OCI-LY1 (cell line): ENCODE measurements around the gene UGT1A9.
"Not testable (repeated sequence)": the region's sequence is repeated elsewhere in the genome, so short reads cannot be mapped to it uniquely, and the experiment has no call there.

Source experiments
- H2AFZ ChIP-seq: fragments of 200-600 bp; sonication (generic), shearing (Covaris generic); 2 replicates; pipeline ENCODE4 v1.6.0; 2014; ENCODE audit warnings: antibody characterized with exemption, mild to moderate bottlenecking, low read length
- H3F3A ChIP-seq: fragments of 200-600 bp; sonication (generic), shearing (Covaris generic); 2 replicates; pipeline ENCODE4 v1.6.0; 2014; ENCODE audit warnings: mild to moderate bottlenecking, antibody characterized with exemption, low read length, moderate library complexity; ENCODE audit not compliant: insufficient read depth
- H3K27ac ChIP-seq: fragments of 200-600 bp; sonication (generic); 2 replicates; pipeline ENCODE4 v1.5.1; 2014; ENCODE audit warnings: low read length, mixed run types, mild to moderate bottlenecking, low read depth; ENCODE audit not compliant: poor library complexity, severe bottlenecking
- H3K27me3 ChIP-seq: fragments of 200-600 bp; sonication (generic); 2 replicates; pipeline ENCODE4 v1.6.0; 2014; ENCODE audit warnings: antibody characterized with exemption, mild to moderate bottlenecking, low read length, moderate library complexity; ENCODE audit not compliant: insufficient read depth
- H3K36me3 ChIP-seq: fragments of 200-600 bp; sonication (generic); 2 replicates; pipeline ENCODE4 v1.6.1; 2014; ENCODE audit warnings: mild to moderate bottlenecking, antibody characterized with exemption, low read length, moderate library complexity, mixed read lengths; ENCODE audit not compliant: insufficient read depth
- H3K4me1 ChIP-seq: fragments of 200-600 bp; sonication (generic); 2 replicates; pipeline ENCODE4 v1.5.1; 2014; ENCODE audit warnings: mild to moderate bottlenecking, low read length, moderate library complexity; ENCODE audit not compliant: insufficient read depth, severe bottlenecking
- H3K4me2 ChIP-seq: fragments of 200-600 bp; sonication (generic), shearing (Covaris generic); 2 replicates; pipeline ENCODE4 v1.6.1; 2014; ENCODE audit warnings: low read length
- H3K4me3 ChIP-seq: fragments of 200-600 bp; sonication (generic); 2 replicates; pipeline ENCODE4 v1.5.1; 2014; ENCODE audit warnings: low read length, low read depth, mild to moderate bottlenecking, mixed read lengths; ENCODE audit not compliant: poor library complexity, severe bottlenecking
- H3K79me2 ChIP-seq: fragments of 200-600 bp; shearing (Covaris generic); 2 replicates; pipeline ENCODE4 v1.6.1; 2016; ENCODE audit warnings: mixed run types, low read length, mixed read lengths; ENCODE audit not compliant: insufficient read depth
- H3K9ac ChIP-seq: fragments of 200-600 bp; sonication (generic), shearing (Covaris generic); 2 replicates; pipeline ENCODE4 v1.6.1; 2014; ENCODE audit warnings: mild to moderate bottlenecking, low read length, mixed read lengths
- H3K9me2 ChIP-seq: fragments of 200-600 bp; sonication (generic), shearing (Covaris generic); 2 replicates; pipeline ENCODE4 v1.6.1; 2014; ENCODE audit warnings: low read depth, mild to moderate bottlenecking, low read length, mixed read lengths
- H3K9me3 ChIP-seq: fragments of 200-600 bp; shearing (Covaris generic); 2 replicates; pipeline ENCODE4 v1.6.1; 2014; ENCODE audit warnings: low read length, mixed read lengths
- H4K20me1 ChIP-seq: fragments of 200-600 bp; sonication (generic), shearing (Covaris generic); 2 replicates; pipeline ENCODE4 v1.6.0; 2016; ENCODE audit warnings: mild to moderate bottlenecking, low read length; ENCODE audit not compliant: insufficient read depth
- EZH2 ChIP-seq: fragments of 200-600 bp; sonication (generic), shearing (Covaris generic); IDR thresholded peaks from 2 replicates; pipeline ENCODE4 v1.8.0; 2017; ENCODE audit warnings: borderline replicate concordance, mixed run types, mild to moderate bottlenecking, antibody characterized with exemption, low read length, moderate library complexity, mixed read lengths
- TF ChIP-seq, protein P1 (sequence below): fragments of 200-600 bp; sonication (generic), shearing (Covaris generic); IDR thresholded peaks from 2 replicates; pipeline ENCODE4 v1.5.1; 2017; ENCODE audit warnings: mild to moderate bottlenecking, antibody characterized with exemption, low read length, moderate library complexity, mixed read lengths

UGT1A9 gene

DNA sequence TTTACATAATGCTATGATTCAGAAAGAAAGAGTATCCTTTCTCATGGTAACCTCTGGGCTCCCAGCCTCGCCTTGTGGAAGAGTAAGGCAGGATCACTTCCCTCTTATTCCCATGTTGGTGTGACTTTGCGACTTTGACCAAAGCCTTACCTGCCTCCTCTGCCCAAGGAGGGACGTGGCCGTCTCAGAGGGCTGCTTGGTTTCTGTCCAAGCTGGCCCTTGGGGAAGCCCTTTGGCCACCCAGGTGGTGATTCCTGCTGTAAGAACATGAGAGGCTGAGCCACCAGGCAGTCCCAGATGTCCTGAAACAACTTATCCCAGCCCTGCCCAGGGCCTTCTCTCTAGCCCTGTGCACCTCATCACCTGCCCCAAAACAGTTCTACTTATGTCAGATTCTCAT, 27.0 kb downstream of the UGT1A9 start:
- H3K4me3 ChIP-seq = no peak overlapping the region
- no peak for TF ChIP-seq EZH2
- TF ChIP-seq, protein P1, sequence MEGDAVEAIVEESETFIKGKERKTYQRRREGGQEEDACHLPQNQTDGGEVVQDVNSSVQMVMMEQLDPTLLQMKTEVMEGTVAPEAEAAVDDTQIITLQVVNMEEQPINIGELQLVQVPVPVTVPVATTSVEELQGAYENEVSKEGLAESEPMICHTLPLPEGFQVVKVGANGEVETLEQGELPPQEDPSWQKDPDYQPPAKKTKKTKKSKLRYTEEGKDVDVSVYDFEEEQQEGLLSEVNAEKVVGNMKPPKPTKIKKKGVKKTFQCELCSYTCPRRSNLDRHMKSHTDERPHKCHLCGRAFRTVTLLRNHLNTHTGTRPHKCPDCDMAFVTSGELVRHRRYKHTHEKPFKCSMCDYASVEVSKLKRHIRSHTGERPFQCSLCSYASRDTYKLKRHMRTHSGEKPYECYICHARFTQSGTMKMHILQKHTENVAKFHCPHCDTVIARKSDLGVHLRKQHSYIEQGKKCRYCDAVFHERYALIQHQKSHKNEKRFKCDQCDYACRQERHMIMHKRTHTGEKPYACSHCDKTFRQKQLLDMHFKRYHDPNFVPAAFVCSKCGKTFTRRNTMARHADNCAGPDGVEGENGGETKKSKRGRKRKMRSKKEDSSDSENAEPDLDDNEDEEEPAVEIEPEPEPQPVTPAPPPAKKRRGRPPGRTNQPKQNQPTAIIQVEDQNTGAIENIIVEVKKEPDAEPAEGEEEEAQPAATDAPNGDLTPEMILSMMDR = no peak
- H3K9me3 ChIP-seq = no peaks in the 10 kb centered on the region
- H3K9ac ChIP-seq = no peak overlapping the region
- H3K4me1 ChIP-seq = no peaks in the 10 kb centered on the region
- no peaks in the 10 kb centered on the region; the same call in 1 of the 2 replicates for H3K27me3 ChIP-seq
- no peak overlapping the region for H3K27ac ChIP-seq
- H3K9me2 ChIP-seq = no peaks in the 10 kb centered on the region; the same call in 1 of the 2 replicates
- H3K79me2 ChIP-seq = no peaks in the 10 kb centered on the region
- no peak overlapping the region for H3K4me2 ChIP-seq
- H4K20me1 ChIP-seq = no peaks in the 10 kb centered on the region
- no peaks in the 10 kb centered on the region for H3F3A ChIP-seq
- H2AFZ ChIP-seq = no peak overlapping the region
- H3K36me3 ChIP-seq = no peaks in the 10 kb centered on the region; the same call in 1 of the 2 replicates

DNA sequence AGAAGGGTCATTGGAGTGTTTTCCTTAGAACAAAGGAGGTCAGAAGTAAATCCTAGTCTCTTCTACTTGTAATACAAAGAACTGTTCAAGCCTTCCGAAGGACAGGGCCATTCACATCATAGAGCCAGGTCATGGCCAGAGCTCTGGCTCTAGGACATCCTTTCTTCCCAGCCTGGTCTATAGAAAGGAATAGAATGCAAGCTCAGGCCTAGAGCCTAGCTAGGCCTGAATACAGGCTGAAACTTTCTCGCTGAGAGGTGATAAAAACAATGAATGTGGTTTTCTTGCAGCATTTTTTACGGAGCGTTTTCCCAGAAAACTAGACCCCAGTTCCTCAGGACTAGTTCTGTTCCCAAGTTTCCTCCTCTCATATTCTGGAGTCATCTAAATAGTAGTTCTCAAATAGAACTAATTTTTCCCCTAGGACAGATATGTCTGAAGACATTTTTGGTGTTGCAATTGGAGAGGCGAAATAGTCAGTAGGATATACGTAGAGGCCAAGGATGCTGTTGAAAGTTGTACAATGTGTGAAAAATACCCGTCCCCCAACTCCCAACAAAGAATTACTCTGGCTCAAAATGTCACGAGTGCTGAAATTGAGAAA, 27.8 kb downstream of the UGT1A9 start:
- TF ChIP-seq, protein P1 = no peak
- no peak for TF ChIP-seq EZH2
- H3K4me2 ChIP-seq = no peak overlapping the region
- H3K9me3 ChIP-seq = no peaks in the 10 kb centered on the region
- H3K9ac ChIP-seq = no peak overlapping the region
- no peaks in the 10 kb centered on the region for H4K20me1 ChIP-seq
- no peaks in the 10 kb centered on the region; the same call in 1 of the 2 replicates for H3K9me2 ChIP-seq
- H3F3A ChIP-seq = no peaks in the 10 kb centered on the region
- H3K79me2 ChIP-seq = no peaks in the 10 kb centered on the region
- no peak overlapping the region for H2AFZ ChIP-seq
- no peaks in the 10 kb centered on the region; the same call in 1 of the 2 replicates for H3K36me3 ChIP-seq
- no peaks in the 10 kb centered on the region; the same call in 1 of the 2 replicates for H3K27me3 ChIP-seq
- H3K4me1 ChIP-seq = no peaks in the 10 kb centered on the region
- H3K27ac ChIP-seq = no peak overlapping the region
- H3K4me3 ChIP-seq = no peak overlapping the region

DNA sequence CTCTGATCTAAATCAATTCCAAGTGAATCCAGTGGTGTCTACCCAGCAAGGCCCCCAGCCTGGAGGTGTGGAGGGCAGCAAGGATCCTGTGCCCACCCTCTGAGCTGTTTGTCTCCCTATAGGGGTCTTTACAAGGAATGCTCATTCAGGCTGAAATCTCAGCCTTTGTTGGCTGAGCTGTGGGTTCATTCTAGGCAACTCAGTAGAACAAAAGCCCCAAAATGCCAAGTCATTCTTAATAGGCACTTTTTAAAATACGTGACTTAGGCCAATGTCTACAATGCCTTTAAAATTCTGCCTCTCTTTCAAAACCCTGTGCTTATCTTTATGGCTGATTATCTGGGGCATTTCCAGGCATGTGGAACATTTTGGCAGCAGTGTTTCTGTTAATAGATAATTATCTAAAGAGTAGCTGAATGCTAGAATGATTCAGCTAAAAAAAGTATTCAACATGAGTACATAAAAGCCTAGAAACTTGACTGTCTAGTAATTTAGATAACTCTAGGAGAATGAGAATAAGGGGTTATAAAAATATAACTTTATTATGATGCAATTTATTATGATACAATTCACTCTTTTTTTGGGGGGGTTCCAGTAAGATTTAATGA, 28.4 kb downstream of the UGT1A9 start:
- no peaks in the 10 kb centered on the region for H3F3A ChIP-seq
- no peak overlapping the region for H3K4me2 ChIP-seq

DNA sequence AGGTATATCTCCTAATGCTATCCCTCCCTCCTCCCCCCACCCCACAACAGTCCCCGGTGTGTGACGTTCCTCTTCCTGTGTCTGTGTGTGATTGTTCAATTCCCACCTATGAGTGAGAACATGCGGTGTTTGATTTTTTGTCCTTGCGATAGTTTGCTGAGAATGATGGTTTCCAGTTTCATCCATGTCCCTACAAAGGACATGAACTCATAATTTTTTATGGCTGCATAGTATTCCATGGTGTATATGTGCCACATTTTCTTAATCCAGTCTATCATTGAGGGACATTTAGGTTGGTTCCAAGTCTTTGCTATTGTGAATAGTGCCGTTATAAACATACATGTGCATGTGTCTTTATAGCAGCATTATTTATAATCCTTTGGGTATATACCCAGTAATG, 29.1 kb downstream of the UGT1A9 start:
- not testable (repeated sequence) for H4K20me1 ChIP-seq, H3K9me2 ChIP-seq, H3K9me3 ChIP-seq, H3K4me2 ChIP-seq, H3K79me2 ChIP-seq, H3K27me3 ChIP-seq, H3K9ac ChIP-seq, H3K27ac ChIP-seq, H2AFZ ChIP-seq, H3K4me3 ChIP-seq, H3F3A ChIP-seq, H3K36me3 ChIP-seq, H3K4me1 ChIP-seq

More for the DNA sequence above, 28.4 kb downstream of the UGT1A9 start:
- H3K9me3 ChIP-seq = no peaks in the 10 kb centered on the region
- H3K4me3 ChIP-seq = no peak overlapping the region
- no peaks in the 10 kb centered on the region; the same call in 1 of the 2 replicates for H3K36me3 ChIP-seq
- no peaks in the 10 kb centered on the region for H4K20me1 ChIP-seq
- no peaks in the 10 kb centered on the region; the same call in 1 of the 2 replicates for H3K27me3 ChIP-seq
- H3K4me1 ChIP-seq = no peaks in the 10 kb centered on the region
- TF ChIP-seq EZH2 = no peak
- TF ChIP-seq, protein P1 = no peak
- H2AFZ ChIP-seq = no peak overlapping the region
- H3K79me2 ChIP-seq = no peaks in the 10 kb centered on the region
- H3K9ac ChIP-seq = no peak overlapping the region
- no peaks in the 10 kb centered on the region; the same call in 1 of the 2 replicates for H3K9me2 ChIP-seq
- H3K27ac ChIP-seq = no peak overlapping the region
